HepG2 (cell line): ENCODE measurements around the gene ZFAND6. TPM values are rescaled to one million over a fixed set of nuclear protein-coding genes. Genes with fewer than 3 reads are reported as not detected.

ENCODE experiments used
- ATAC-seq: fragments of 200-7000 bp; cut with Tn5 transposase; 3 replicates; pipeline ENCODE4 v1.9.1; 2020; ENCODE audit warnings: mild to moderate bottlenecking, moderate library complexity
- BruUV-seq: library from RNA; stranded (reverse); fragments of 400-500 nt; replicated peaks from 2 replicates; lab custom pipeline; 2021; lab: Mats Ljungman, UMichigan
- CTCF ChIA-PET: fragments of 300-600 bp; formaldehyde crosslinking; extraction: SDS; loops from one replicate; lab custom pipeline; 2021; ENCODE audit warnings: low total read pairs, inconsistent platforms, low intra/inter-chr PET ratio; lab: Yijun Ruan, JAX
- POLR2A ChIA-PET: fragments of 350-600 bp; sonication (Branson Sonifier 250); formaldehyde crosslinking; loops from one replicate; lab custom pipeline; 2020; ENCODE audit warnings: antibody characterized with exemption, inconsistent platforms; lab: Yijun Ruan, JAX
- DNase-seq: peaks from one replicate; pipeline ENCODE4 v3.0.0-alpha.2; 2015; ENCODE audit warnings: low spot score
- FAIRE-seq: peaks from 3 replicates; lab custom pipeline; 2011; peaks lifted over from hg19 to GRCh38; lab: Jason Lieb, UNC
- H2AFZ ChIP-seq: one replicate; pipeline ENCODE4 v1.6.1; 2011; ENCODE audit warnings: low read length, inconsistent platforms
- H3K27ac ChIP-seq: fragments of 300-600 bp; 3 replicates; pipeline ENCODE4 v1.8.0; 2011; ENCODE audit warnings: mixed run types, mild to moderate bottlenecking, mixed read lengths, low read length, inconsistent platforms; ENCODE audit not compliant: insufficient read depth; ENCODE audit errors: extremely low read length
- H3K27me3 ChIP-seq, 2 experiments: fragments of 200-600 bp in 1 of 2; 2 replicates in 1 of 2; 3 replicates in 1 of 2; pipeline versions ENCODE4 v1.6.0 to v1.8.0; 2011; ENCODE audit warnings: low read length in 2 of 2, mild to moderate bottlenecking in 2 of 2, moderate library complexity in 2 of 2, inconsistent platforms in 1 of 2; ENCODE audit not compliant: insufficient read depth in 2 of 2, control insufficient read depth in 1 of 2
- H3K36me3 ChIP-seq, 2 experiments: fragments of 200-600 bp in 1 of 2; replicated peaks in 1 of 2; 2 replicates in 1 of 2; 3 replicates in 1 of 2; pipeline versions ENCODE4 v1.5.1 to v1.8.0; 2011; ENCODE audit warnings: low read length in 2 of 2, inconsistent platforms in 1 of 2; ENCODE audit not compliant: insufficient read depth in 2 of 2, control insufficient read depth in 1 of 2
- H3K4me1 ChIP-seq: 2 replicates; pipeline ENCODE4 v1.5.1; 2012; ENCODE audit warnings: low read length, inconsistent platforms; ENCODE audit not compliant: insufficient read depth
- H3K4me2 ChIP-seq: 2 replicates; pipeline ENCODE4 v1.6.0; 2011; ENCODE audit warnings: low read depth, low read length, inconsistent platforms
- H3K4me3 ChIP-seq, 3 experiments: fragments of 200-600 bp in 1 of 3; sonication (generic), shearing (Covaris generic) in 1 of 3; replicated peaks in 1 of 3; 2 replicates each; pipeline ENCODE4 v1.5.1; 2011 to 2016; ENCODE audit warnings: low read length in 3 of 3, inconsistent platforms in 2 of 3, low read depth in 2 of 3, mild to moderate bottlenecking in 2 of 3, control low read depth in 1 of 3, mixed read lengths in 1 of 3; ENCODE audit not compliant: insufficient read depth in 1 of 3
- H3K79me2 ChIP-seq: one replicate; pipeline ENCODE4 v1.6.1; 2011; ENCODE audit warnings: low read length, inconsistent platforms; ENCODE audit not compliant: insufficient read depth
- H3K9ac ChIP-seq: 2 replicates; pipeline ENCODE4 v1.6.0; 2011; ENCODE audit warnings: mild to moderate bottlenecking, low read depth, low read length, inconsistent platforms; ENCODE audit not compliant: insufficient read depth
- H3K9me3 ChIP-seq: 2 replicates; pipeline ENCODE4 v1.5.1; 2012; ENCODE audit warnings: mild to moderate bottlenecking, low read length
- H4K20me1 ChIP-seq: 2 replicates; pipeline ENCODE4 v1.6.0; 2011; ENCODE audit warnings: inconsistent platforms, mild to moderate bottlenecking, low read length, moderate library complexity; ENCODE audit not compliant: insufficient read depth
- BORCS8-MEF2B ChIP-seq: sonication (generic); formaldehyde crosslinking; IDR thresholded peaks from 2 replicates; pipeline ENCODE4 v1.8.0; 2022; ENCODE audit warnings: mild to moderate bottlenecking, missing genetic modification reagents
- CENPX ChIP-seq: sonication (generic); formaldehyde crosslinking; IDR thresholded peaks from 2 replicates; pipeline ENCODE4 v1.9.0; 2021; ENCODE audit warnings: mild to moderate bottlenecking, missing genetic modification reagents, moderate library complexity
- FOXA1 ChIP-seq, 2 experiments: fragments of 450-650 bp in 1 of 2; sonication (generic) in 1 of 2; formaldehyde crosslinking in 1 of 2; IDR thresholded peaks; 2 replicates each; pipeline versions ENCODE4 v1.4.0 to v1.6.1; 2016 to 2020; ENCODE audit warnings: missing genetic modification reagents in 1 of 2
- GRHL1 ChIP-seq: sonication (generic); formaldehyde crosslinking; conservative IDR thresholded peaks from 2 replicates; pipeline ENCODE4 v1.8.0; 2022; ENCODE audit warnings: missing genetic modification reagents
- HOXA9 ChIP-seq: sonication (generic); formaldehyde crosslinking; IDR thresholded peaks from 2 replicates; pipeline ENCODE4 v1.8.1; 2022; ENCODE audit warnings: missing genetic modification reagents, mild to moderate bottlenecking, moderate library complexity, borderline replicate concordance
- KLF12 ChIP-seq: sonication (generic); formaldehyde crosslinking; IDR thresholded peaks from 2 replicates; pipeline ENCODE4 v1.4.0; 2020; ENCODE audit warnings: missing genetic modification reagents, borderline replicate concordance
- MED8 ChIP-seq: sonication (generic); formaldehyde crosslinking; IDR thresholded peaks from 2 replicates; pipeline ENCODE4 v1.8.1; 2023; ENCODE audit warnings: mild to moderate bottlenecking, missing genetic modification reagents; ENCODE audit not compliant: insufficient replicate concordance
- MIER3 ChIP-seq: IDR thresholded peaks from 2 replicates; pipeline ENCODE4 v1.6.1; 2016; ENCODE audit warnings: missing compliant biosample characterization, borderline replicate concordance
- POLR2G ChIP-seq: fragments of 200-400 bp; formaldehyde crosslinking; IDR thresholded peaks from 2 replicates; pipeline ENCODE4 v1.6.1; 2018; ENCODE audit warnings: mild to moderate bottlenecking, low read depth, low read length, moderate library complexity
- REST ChIP-seq, 2 experiments: IDR thresholded peaks; 2 replicates each; pipeline ENCODE4 v1.6.1; 2011 to 2012; ENCODE audit warnings: low read length in 2 of 2, borderline replicate concordance in 1 of 2, low read depth in 1 of 2, mild to moderate bottlenecking in 1 of 2, moderate library complexity in 1 of 2
- ZKSCAN8 ChIP-seq: IDR thresholded peaks from 2 replicates; pipeline ENCODE4 v1.6.1; 2016; ENCODE audit warnings: borderline replicate concordance, missing genetic modification reagents, missing compliant biosample characterization
- ZNF737 ChIP-seq: sonication (generic); formaldehyde crosslinking; IDR thresholded peaks from 2 replicates; pipeline ENCODE4 v1.5.0; 2020; ENCODE audit warnings: missing genetic modification reagents, mild to moderate bottlenecking, borderline replicate concordance
- ZNF746 ChIP-seq: sonication (generic); formaldehyde crosslinking; IDR thresholded peaks from 2 replicates; pipeline ENCODE4 v1.8.0; 2022; ENCODE audit warnings: mild to moderate bottlenecking, missing genetic modification reagents
- ZSCAN25 ChIP-seq: sonication (generic); formaldehyde crosslinking; IDR thresholded peaks from 2 replicates; pipeline ENCODE4 v1.8.0; 2022; ENCODE audit warnings: mild to moderate bottlenecking, missing genetic modification reagents
- WGBS: methylation state at CpG from one replicate; pipeline ENCODE4 v1.1.6; 2017; ENCODE audit warnings: low lambda C conversion rate; 5-methylcytosine and 5-hydroxymethylcytosine counted together
- in situ Hi-C: cut with HindIII; loops from 2 replicates; pipeline ENCODE4 v1.10.0; 2017; ENCODE audit warnings: low pct_unique_long_range_greater_than_20kb; ENCODE audit not compliant: extremely low pct_ligation_motif_present
- intact Hi-C: fragments of 100-400 bp; cut with micrococcal nuclease; formaldehyde crosslinking; loops from one replicate; pipeline ENCODE4 v1.10.0; 2022; ENCODE audit not compliant: unreplicated experiment
- polyA plus RNA-seq, 8 experiments: library from polyadenylated mRNA; depleted of rRNA in 3 of 8; stranded (reverse) in 7 of 8; unstranded in 1 of 8; fragments of >200 nt; fragmentation: Illumina TruSeq in 4 of 8; extraction: Trizol in 4 of 8; gene quantifications; 2 replicates each; pipeline versions ENCODE4 v1.2.1 to v1.2.3, GENCODE V29; 2011 to 2016; ENCODE audit warnings: low read depth in 4 of 8, missing spikeins in 1 of 8, mixed read lengths in 1 of 8; ENCODE audit not compliant: insufficient read depth in 1 of 8
- total RNA-seq, 5 experiments: library from RNA; depleted of rRNA; stranded (reverse); fragments of >200 nt; fragmentation: Illumina TruSeq; extraction: Trizol; gene quantifications; 2 replicates each; pipeline ENCODE4 v1.2.3, GENCODE V29; 2016; ENCODE audit warnings: low read depth in 1 of 5

ZFAND6 gene
- total and polyA plus RNA-seq, 2 of the 13 experiments (the other 11 are each of a cell fraction or from before 2014, with no cell fraction given), result 84.2 to 115 TPM

DNA sequence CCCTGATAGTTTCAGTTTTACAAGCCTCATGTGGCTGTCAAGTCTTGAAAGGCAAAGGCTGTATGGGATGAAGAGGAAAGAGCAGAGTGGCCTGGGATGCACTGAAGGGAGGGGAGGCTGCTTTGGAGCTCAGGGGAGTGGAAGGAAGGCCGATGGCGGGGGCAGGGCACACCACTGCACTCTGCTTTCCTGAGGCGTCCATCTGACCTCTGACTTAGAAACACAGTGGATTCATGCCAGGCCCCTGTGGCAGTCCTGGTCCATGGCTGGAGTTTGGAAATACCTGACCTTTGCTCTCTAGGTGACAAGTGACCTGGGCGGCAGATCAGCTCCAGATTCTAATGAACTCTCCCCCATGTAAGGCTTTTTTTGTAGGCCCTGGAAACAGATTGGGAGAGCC lies 112.3 kb downstream of the ZFAND6 start:
- no TSS peak for BruUV-seq
- peak overlapping the region; percentile 53 for H3K4me2 ChIP-seq
- H3K9ac ChIP-seq, result no peak overlapping the region; the same call in 1 of the 2 replicates
- 0 out of 6 replicates have a peak overlapping the region, but pooled peaks of 1 of the 3 experiments have one; percentile 17 for H3K4me3 ChIP-seq
- H4K20me1 ChIP-seq, result no peaks in the 10 kb centered on the region
- ChIA-PET CTCF (interaction anchor here (0.8 kb wide), 1 partner anchor 81 kb away, joined by 3 read pairs; no protein-coding TSS in a partner anchor), POLR2A (interaction anchor here (1.0 to 2.2 kb wide), 11 partner anchors 10 to 276 kb away, joined by 3 to 28 read pairs (median 5); partner anchors contain the start of gene ZFAND6)
- FAIRE-seq (peak; percentile 88), ATAC-seq (peak; percentile 90), DNase-seq (peak; percentile 78)
- peaks cover 26% of the 10 kb centered on the region for H3K4me1 ChIP-seq
- in situ Hi-C loops (loop anchor here (5.0 to 25.0 kb wide), 2 partner anchors 109 to 284 kb away; partner anchors contain the start of gene MTHFS), intact Hi-C loops (loop anchor here (2.0 to 5.0 kb wide), 3 partner anchors 99 to 136 kb away; partner anchors contain the start of gene ZFAND6)
- H3K36me3 ChIP-seq, result peaks cover 6 to 30% of the 10 kb centered on the region in 2 experiments
- H3K27ac ChIP-seq, result peak overlapping the region; percentile 54
- WGBS, result no CpG with 5 or more reads among the region's 4 CpGs
- no peaks in the 10 kb centered on the region for H3K9me3 ChIP-seq
- no peak overlapping the region for H2AFZ ChIP-seq
- no peaks in the 10 kb centered on the region for H3K79me2 ChIP-seq
- H3K27me3 ChIP-seq, result no peaks in the 10 kb centered on the region
- TF ChIP-seq ZNF746 (CRISPR knock-in tag) (0 out of 2 replicates have a peak, but pooled peaks have one; percentile 49), REST (IDR thresholded peaks at IDR 0.05; ENCODE audit: borderline replicate concordance in 1 of 2, low read depth in 1 of 2, low read length in 2 of 2) (no peak), GRHL1 (CRISPR knock-in tag) (no peak), FOXA1 (IDR thresholded peaks at IDR 0.05) (no peak), FOXA1 (CRISPR knock-in tag; IDR thresholded peaks at IDR 0.05) (no peak), HOXA9 (CRISPR knock-in tag) (no peak), ZKSCAN8 (peak; percentile 35; the same call in 1 of the 2 replicates), KLF12 (CRISPR knock-in tag) (no peak), CENPX (CRISPR knock-in tag) (no peak), POLR2G (no peak), ZSCAN25 (CRISPR knock-in tag) (no peak; the same call in 1 of the 2 replicates), MED8 (no peak), BORCS8-MEF2B (CRISPR knock-in tag) (peak; percentile 34; the same call in 1 of the 2 replicates), ZNF737 (CRISPR knock-in tag) (no peak), MIER3 (CRISPR knock-in tag) (no peak; the same call in 1 of the 2 replicates)
